Peyer's patch (tissue), 4 donors: ENCODE results near the gene OR52B6. TPM values are rescaled to one million over a fixed set of nuclear protein-coding genes. Genes with fewer than 3 reads are reported as not detected.
"Not testable (repeated sequence)": the region's sequence is repeated elsewhere in the genome, so short reads cannot be mapped to it uniquely, and the experiment has no call there.

Source experiments
- DNase-seq, 3 donors: peaks; one replicate each; pipeline ENCODE4 v3.0.0-alpha.2; 2017 to 2019
- H3K27ac ChIP-seq, 4 donors: fragments of 200-600 bp; sonication (generic); one replicate each; pipeline ENCODE4 v1.5.1; 2016 to 2019
- H3K27me3 ChIP-seq, 2 donors: fragments of 200-600 bp; sonication (generic); one replicate each; pipeline ENCODE4 v1.5.1; 2019
- H3K36me3 ChIP-seq, 3 donors: fragments of 200-600 bp; sonication (generic); one replicate each; pipeline ENCODE4 v1.5.1; 2016 to 2019
- H3K4me1 ChIP-seq, 4 donors: fragments of 200-600 bp; sonication (generic); one replicate each; pipeline ENCODE4 v1.5.1; 2016 to 2019
- H3K4me3 ChIP-seq, 4 donors: fragments of 200-600 bp; sonication (generic); 1 replicate in 3 of 4; 2 replicates in 1 of 4; pipeline ENCODE4 v1.5.1; 2016 to 2019; ENCODE audit warnings: mild to moderate bottlenecking in 1 of 4
- H3K9me3 ChIP-seq, 4 donors: fragments of 200-600 bp; sonication (generic); one replicate each; pipeline ENCODE4 v1.5.1; 2016 to 2019; ENCODE audit warnings: mild to moderate bottlenecking in 1 of 4
- POLR2A ChIP-seq, 2 donors: fragments of 450-650 bp; IDR thresholded peaks; one replicate each; pipeline ENCODE4 v1.5.1; 2017; ENCODE audit warnings: antibody characterized with exemption in 2 of 2, mild to moderate bottlenecking in 2 of 2, moderate library complexity in 2 of 2
- total RNA-seq, 4 donors: library from RNA; depleted of rRNA; stranded (reverse); fragments of >200 nt; gene quantifications; one replicate each; pipeline ENCODE4 v1.1.0, GENCODE V29; 2016
- TF ChIP-seq, protein P1 (sequence below), 6 experiments: fragments of 450-650 bp in 4 of 6; fragments of 200-600 bp in 2 of 6; sonication (generic) in 1 of 6; IDR thresholded peaks; one replicate each; pipeline ENCODE4 v1.5.1; 2017 to 2019; ENCODE audit warnings: antibody characterized with exemption in 6 of 6, mild to moderate bottlenecking in 3 of 6, moderate library complexity in 1 of 6

Gene OR52B6
- total RNA-seq, 4 donors from 2014 or later, result not detected

DNA sequence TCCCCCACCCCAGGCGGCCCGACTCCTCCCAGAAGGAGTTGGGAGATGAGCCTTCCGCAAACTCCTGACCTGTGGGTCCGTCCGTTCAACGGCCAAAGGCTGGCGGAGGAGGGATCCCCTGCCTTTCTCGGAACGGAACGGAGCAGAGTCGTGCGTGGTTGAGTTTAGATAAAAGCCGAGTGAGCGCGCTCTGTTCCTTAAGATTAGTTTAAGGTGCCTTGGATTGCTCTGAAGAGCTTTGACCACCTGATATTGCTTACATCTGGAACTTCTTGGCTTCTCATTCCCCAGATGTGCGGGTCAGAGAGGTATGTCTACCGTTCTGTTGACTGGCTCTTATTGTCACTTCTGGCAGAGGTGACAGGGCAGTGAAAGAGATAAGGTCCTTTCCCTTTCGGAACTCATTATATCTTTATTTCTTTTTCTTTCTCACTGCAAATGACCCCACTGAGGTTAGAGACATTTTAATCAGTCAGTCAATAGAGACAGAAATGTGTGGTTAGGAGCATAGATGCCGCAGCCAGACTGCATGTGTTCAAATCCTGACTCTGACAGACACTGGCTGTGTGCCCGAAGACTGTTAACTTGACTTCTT is 16.0 kb downstream of the OR52B6 start, which contains the start of gene TRIM6:
Gene TRIM6, plus strand, starts transcription at position 31 of the 595 bp plus-strand sequence. Its CDS starts 261 bp downstream, at position 292.
- H3K36me3 ChIP-seq, result no peaks in the 10 kb centered on the region
- no peaks in the 10 kb centered on the region for H3K27me3 ChIP-seq
- peaks cover 0 to 12% (median 0%) of the 10 kb centered on the region in 4 donors for H3K4me1 ChIP-seq
- H3K4me3 ChIP-seq, result peak within 1 kb of the TSS; percentile 29 to 53 (median 38)
- TF ChIP-seq, protein P1, sequence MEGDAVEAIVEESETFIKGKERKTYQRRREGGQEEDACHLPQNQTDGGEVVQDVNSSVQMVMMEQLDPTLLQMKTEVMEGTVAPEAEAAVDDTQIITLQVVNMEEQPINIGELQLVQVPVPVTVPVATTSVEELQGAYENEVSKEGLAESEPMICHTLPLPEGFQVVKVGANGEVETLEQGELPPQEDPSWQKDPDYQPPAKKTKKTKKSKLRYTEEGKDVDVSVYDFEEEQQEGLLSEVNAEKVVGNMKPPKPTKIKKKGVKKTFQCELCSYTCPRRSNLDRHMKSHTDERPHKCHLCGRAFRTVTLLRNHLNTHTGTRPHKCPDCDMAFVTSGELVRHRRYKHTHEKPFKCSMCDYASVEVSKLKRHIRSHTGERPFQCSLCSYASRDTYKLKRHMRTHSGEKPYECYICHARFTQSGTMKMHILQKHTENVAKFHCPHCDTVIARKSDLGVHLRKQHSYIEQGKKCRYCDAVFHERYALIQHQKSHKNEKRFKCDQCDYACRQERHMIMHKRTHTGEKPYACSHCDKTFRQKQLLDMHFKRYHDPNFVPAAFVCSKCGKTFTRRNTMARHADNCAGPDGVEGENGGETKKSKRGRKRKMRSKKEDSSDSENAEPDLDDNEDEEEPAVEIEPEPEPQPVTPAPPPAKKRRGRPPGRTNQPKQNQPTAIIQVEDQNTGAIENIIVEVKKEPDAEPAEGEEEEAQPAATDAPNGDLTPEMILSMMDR (IDR thresholded peaks at IDR 0.05), result no peak
- no peak for TF ChIP-seq POLR2A (IDR thresholded peaks at IDR 0.05)
- peak within 1 kb of the TSS in 2 of 4 donors; percentile 41 to 48 for H3K27ac ChIP-seq
- peak in 2 of 3 donors; percentile 70 to 74 for DNase-seq
- no peaks in the 10 kb centered on the region for H3K9me3 ChIP-seq

DNA sequence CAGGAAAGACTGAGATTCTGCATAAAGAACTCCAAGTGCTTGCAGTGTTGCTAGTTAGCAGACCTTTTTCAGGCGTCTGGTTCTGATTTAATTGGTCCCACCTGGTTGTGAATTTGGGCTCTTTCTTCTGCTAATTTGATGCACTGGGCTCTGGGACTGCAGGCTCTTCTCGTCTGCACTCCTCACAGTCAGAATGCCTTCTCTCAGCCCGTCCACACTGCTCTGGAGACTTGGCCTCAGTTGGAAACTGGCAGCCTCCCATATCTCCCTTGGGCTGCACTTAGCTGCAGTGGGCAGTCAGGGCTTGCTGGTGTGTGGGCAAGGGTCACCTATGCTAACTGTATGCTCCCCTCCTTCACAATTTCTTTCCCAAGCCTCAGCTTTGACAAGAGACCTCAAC is 17.3 kb downstream of the OR52B6 start:
- no peak for DNase-seq
- no peak for TF ChIP-seq POLR2A (IDR thresholded peaks at IDR 0.05)
- TF ChIP-seq, protein P1 (IDR thresholded peaks at IDR 0.05), result no peak
- H3K27me3 ChIP-seq, result no peaks in the 10 kb centered on the region
- H3K4me3 ChIP-seq, result no peak overlapping the region
- no peaks in the 10 kb centered on the region for H3K9me3 ChIP-seq
- H3K4me1 ChIP-seq, result peaks cover 0 to 12% (median 0%) of the 10 kb centered on the region in 4 donors
- H3K27ac ChIP-seq, result no peak overlapping the region
- no peaks in the 10 kb centered on the region for H3K36me3 ChIP-seq

DNA sequence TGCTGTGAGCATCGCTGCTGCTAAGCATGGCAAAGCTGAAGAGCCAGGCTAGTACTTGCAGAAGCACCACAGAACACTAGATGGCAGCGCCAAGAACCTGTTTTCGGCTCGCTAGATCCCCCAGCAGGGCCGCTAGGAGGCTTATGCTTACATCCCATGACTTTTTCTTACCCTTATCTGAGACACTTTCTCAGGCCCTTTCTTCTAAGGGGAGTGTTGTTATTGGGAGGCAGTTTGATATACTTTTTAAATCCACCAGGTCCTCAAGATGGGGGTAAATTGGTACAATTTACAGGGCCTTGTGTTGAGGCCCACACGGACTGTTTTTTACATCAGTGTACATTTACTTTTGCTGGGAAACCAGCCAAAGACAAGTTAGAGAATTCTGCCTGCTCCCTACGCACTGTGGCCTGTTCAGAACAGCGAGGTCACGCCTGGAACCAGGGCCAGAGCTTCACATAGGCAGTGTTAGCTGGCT is 19.7 kb downstream of the OR52B6 start:
- no peaks in the 10 kb centered on the region for H3K27me3 ChIP-seq
- no peak overlapping the region for H3K4me3 ChIP-seq
- peaks cover 0 to 12% (median 0%) of the 10 kb centered on the region in 4 donors for H3K4me1 ChIP-seq
- peak overlapping the region in 2 of 4 donors; percentile 16 to 32 for H3K27ac ChIP-seq
- H3K9me3 ChIP-seq, result no peaks in the 10 kb centered on the region
- peak; percentile 40 to 80 (median 56) for DNase-seq
- H3K36me3 ChIP-seq, result no peaks in the 10 kb centered on the region
- TF ChIP-seq, protein P1 (IDR thresholded peaks at IDR 0.05), result peak in 5 of 6 experiments; percentile 19 to 69 (median 69)
- TF ChIP-seq POLR2A (IDR thresholded peaks at IDR 0.05), result no peak

DNA sequence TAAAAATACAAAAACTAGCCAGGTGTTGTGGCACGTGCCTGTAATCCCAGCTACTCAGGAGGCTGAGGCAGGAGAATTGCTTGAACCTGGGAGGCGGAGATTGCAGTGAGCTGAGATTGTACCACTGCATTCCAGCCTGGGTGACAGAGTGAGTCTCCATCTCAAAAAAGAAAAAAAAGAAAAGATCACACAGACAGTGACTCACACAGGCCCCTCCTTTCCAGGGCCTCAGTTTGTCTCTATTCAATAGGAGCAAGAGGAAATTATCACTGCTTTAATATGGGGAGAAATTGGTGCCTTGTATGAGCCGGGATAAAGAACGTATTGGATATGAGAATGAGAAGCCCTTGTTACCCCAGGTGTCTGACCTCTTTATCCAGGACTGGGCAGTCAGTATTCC is 22.1 kb downstream of the OR52B6 start:
- H3K9me3 ChIP-seq, DNase-seq, H3K36me3 ChIP-seq, H3K4me3 ChIP-seq, H3K27ac ChIP-seq, H3K27me3 ChIP-seq, H3K4me1 ChIP-seq: not testable (repeated sequence)

DNA sequence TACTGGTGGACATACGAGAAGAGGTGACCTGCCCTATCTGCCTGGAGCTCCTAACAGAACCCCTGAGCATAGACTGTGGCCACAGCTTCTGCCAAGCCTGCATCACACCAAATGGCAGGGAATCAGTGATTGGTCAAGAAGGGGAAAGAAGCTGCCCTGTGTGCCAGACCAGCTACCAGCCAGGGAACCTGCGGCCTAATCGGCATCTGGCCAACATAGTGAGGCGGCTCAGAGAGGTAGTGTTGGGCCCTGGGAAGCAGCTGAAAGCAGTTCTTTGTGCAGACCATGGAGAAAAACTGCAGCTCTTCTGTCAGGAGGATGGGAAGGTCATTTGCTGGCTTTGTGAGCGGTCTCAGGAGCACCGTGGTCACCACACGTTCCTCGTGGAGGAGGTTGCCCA is 22.6 kb downstream of the OR52B6 start:
- no peak for DNase-seq
- H3K27me3 ChIP-seq, result no peaks in the 10 kb centered on the region
- no peaks in the 10 kb centered on the region for H3K36me3 ChIP-seq
- no peaks in the 10 kb centered on the region for H3K9me3 ChIP-seq
- TF ChIP-seq, protein P1 (IDR thresholded peaks at IDR 0.05), result no peak
- no peak for TF ChIP-seq POLR2A (IDR thresholded peaks at IDR 0.05)
- no peaks in the 10 kb centered on the region for H3K4me1 ChIP-seq
- H3K4me3 ChIP-seq, result no peak overlapping the region
- no peak overlapping the region for H3K27ac ChIP-seq

DNA sequence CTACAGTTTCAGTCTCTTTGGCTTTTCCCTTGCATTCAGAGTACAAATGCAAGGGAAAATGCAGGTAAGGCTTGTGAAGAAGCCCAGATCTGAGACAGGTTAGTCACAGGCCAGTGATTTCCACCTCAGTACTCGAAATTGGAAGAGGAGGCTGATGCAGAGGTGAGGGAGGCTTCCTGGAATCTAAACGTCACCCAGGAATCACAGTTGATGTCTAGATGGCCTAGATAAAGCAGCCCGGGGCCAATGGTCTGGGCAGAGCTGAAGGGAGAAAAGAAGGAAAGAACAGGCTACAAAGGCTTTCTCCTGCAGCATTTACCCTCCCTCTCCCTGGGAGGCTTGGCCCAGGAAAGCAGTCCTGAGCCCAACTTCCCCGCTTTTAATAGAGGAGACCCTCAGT is 24.2 kb downstream of the OR52B6 start:
- no peak for DNase-seq
- no peaks in the 10 kb centered on the region for H3K36me3 ChIP-seq

More for the DNA sequence above, 24.2 kb downstream of the OR52B6 start:
- no peak overlapping the region for H3K4me3 ChIP-seq
- H3K27me3 ChIP-seq, result no peaks in the 10 kb centered on the region
- H3K9me3 ChIP-seq, result no peaks in the 10 kb centered on the region
- H3K27ac ChIP-seq, result no peak overlapping the region
- H3K4me1 ChIP-seq, result no peaks in the 10 kb centered on the region
- TF ChIP-seq, protein P1 (IDR thresholded peaks at IDR 0.05), result no peak
- TF ChIP-seq POLR2A (IDR thresholded peaks at IDR 0.05), result no peak
